ENCODE measurements around the gene MAP2K2. TPM values are rescaled to one million over a fixed set of nuclear protein-coding genes. Genes with fewer than 3 reads are reported as not detected.

MAP2K2 gene
- total and polyA plus RNA-seq, 9 of the 15 experiments (the other 6 are each of a cell fraction or from before 2014, with no cell fraction given), result 1.0 to 151 (median 58.3) TPM

DNA sequence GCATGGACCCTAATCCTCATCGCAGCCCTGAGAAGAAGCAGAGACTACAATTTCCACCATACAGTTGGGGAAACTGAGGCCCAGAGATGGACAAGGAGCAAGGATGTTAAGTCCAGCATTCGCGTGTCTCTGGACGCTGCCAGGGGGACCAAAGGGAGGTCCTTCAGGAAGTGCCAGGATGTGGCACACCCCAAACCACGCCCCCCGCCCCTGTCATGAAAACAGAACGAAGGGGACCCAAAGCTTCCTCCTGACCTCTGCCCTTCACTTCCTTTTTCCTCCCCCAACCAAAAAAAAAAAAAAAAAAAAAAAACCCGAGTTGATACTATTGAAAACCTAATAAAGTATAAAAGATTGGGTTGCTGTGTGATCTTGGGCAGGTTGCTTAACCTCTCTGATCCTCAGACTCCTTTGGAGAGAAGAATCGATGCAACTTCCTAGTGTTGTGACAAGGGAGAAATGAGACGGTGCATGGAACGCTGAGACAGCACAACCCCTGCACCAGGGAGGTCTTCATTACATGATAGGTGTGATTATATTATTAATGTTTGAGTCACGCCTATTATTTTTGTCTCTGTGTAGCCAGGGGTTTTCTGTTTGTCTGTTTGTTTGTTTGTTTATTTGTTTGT is 54.5 kb downstream of the MAP2K2 start (continued):
- TF ChIP-seq RREB1 (CRISPR knock-in tag; IDR thresholded peaks at IDR 0.05), result no peak
- TF ChIP-seq TAL1 (IDR thresholded peaks at IDR 0.05), result no peak
- no peak for TF ChIP-seq ZKSCAN1 (IDR thresholded peaks at IDR 0.05; ENCODE audit: low read depth, low read length)
- no peak for TF ChIP-seq FOXP1 (CRISPR knock-in tag; IDR thresholded peaks at IDR 0.05)
- TF ChIP-seq CBX3 (IDR thresholded peaks at IDR 0.05; ENCODE audit: borderline replicate concordance in 1 of 2, low read length in 2 of 2), result 0 out of 3 replicates have a peak, but pooled peaks of 1 of the 2 experiments have one; percentile 57
- no peak for TF ChIP-seq TAF9B (IDR thresholded peaks at IDR 0.05; ENCODE audit: partially characterized antibody)
- peak; percentile 92 for TF ChIP-seq CHD4 (IDR thresholded peaks at IDR 0.05; ENCODE audit: insufficient read depth, insufficient replicate concordance, low read depth, low read length, poor library complexity, severe bottlenecking)
- TF ChIP-seq HDAC2 (IDR thresholded peaks at IDR 0.05), result peak; percentile 96
- peak; percentile 77; the same call in 1 of the 2 replicates for TF ChIP-seq SMARCA5 (IDR thresholded peaks at IDR 0.05)
- 0 out of 2 replicates have a peak, but pooled peaks have one; percentile 20 for TF ChIP-seq ZFX (CRISPR knock-in tag; IDR thresholded peaks at IDR 0.05)
- peak; percentile 98 for TF ChIP-seq ADNP (tag; IDR thresholded peaks at IDR 0.05)
- TF ChIP-seq, protein P1, sequence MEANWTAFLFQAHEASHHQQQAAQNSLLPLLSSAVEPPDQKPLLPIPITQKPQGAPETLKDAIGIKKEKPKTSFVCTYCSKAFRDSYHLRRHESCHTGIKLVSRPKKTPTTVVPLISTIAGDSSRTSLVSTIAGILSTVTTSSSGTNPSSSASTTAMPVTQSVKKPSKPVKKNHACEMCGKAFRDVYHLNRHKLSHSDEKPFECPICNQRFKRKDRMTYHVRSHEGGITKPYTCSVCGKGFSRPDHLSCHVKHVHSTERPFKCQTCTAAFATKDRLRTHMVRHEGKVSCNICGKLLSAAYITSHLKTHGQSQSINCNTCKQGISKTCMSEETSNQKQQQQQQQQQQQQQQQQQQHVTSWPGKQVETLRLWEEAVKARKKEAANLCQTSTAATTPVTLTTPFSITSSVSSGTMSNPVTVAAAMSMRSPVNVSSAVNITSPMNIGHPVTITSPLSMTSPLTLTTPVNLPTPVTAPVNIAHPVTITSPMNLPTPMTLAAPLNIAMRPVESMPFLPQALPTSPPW (CRISPR knock-in tag; IDR thresholded peaks at IDR 0.05), result 0 out of 2 replicates have a peak, but pooled peaks have one; percentile 15
- no peak for TF ChIP-seq NUFIP1 (IDR thresholded peaks at IDR 0.05; ENCODE audit: partially characterized antibody)
- TF ChIP-seq TEAD2 (tag; IDR thresholded peaks at IDR 0.05), result no peak
- no peak for TF ChIP-seq ELK1 (CRISPR knock-in tag; IDR thresholded peaks at IDR 0.05)
- peak; percentile 99 for TF ChIP-seq BCOR (IDR thresholded peaks at IDR 0.05)
- peak in 1 of 2 experiments; percentile 89; a peak in 2 of 4 replicates for TF ChIP-seq RCOR1 (IDR thresholded peaks at IDR 0.05; ENCODE audit: borderline replicate concordance in 1 of 2, low read depth in 2 of 2, low read length in 2 of 2)
- peak; percentile 97 for TF ChIP-seq ZFP36 (IDR thresholded peaks at IDR 0.05; ENCODE audit: low read depth, low read length, partially characterized antibody)
- TF ChIP-seq HDGF (IDR thresholded peaks at IDR 0.05), result no peak
